Esophagus squamous epithelium (tissue), 5 donors: ENCODE results near the gene LRCH4. TPM values are rescaled to one million over a fixed set of nuclear protein-coding genes. Genes with fewer than 3 reads are reported as not detected.
"Not testable (repeated sequence)": the region's sequence is repeated elsewhere in the genome, so short reads cannot be mapped to it uniquely, and the experiment has no call there.

ENCODE experiments used
- DNase-seq: peaks from one replicate; lab custom pipeline; 2025; lab: John Stamatoyannopoulos, UW
- H3K27ac ChIP-seq, 4 donors: fragments of 200-600 bp; sonication (generic); one replicate each; pipeline ENCODE4 v1.5.1; 2016 to 2019; ENCODE audit warnings: mild to moderate bottlenecking in 1 of 4
- H3K27me3 ChIP-seq, 4 donors: fragments of 200-600 bp; sonication (generic); 1 replicate in 3 of 4; 2 replicates in 1 of 4; pipeline versions ENCODE4 v1.5.1 to v1.6.0; 2017 to 2021; ENCODE audit warnings: antibody characterized with exemption in 1 of 4
- H3K36me3 ChIP-seq, 3 donors: fragments of 200-600 bp; sonication (generic); one replicate each; pipeline ENCODE4 v1.5.1; 2016 to 2019
- H3K4me1 ChIP-seq, 3 donors: fragments of 200-600 bp; sonication (generic); one replicate each; pipeline ENCODE4 v1.5.1; 2017 to 2019
- H3K4me3 ChIP-seq, 4 donors: fragments of 200-600 bp; sonication (generic); 1 replicate in 3 of 4; 2 replicates in 1 of 4; pipeline ENCODE4 v1.5.1; 2016 to 2019; ENCODE audit warnings: mild to moderate bottlenecking in 2 of 4, moderate library complexity in 1 of 4
- H3K9me3 ChIP-seq, 3 donors: fragments of 200-600 bp; sonication (generic); one replicate each; pipeline ENCODE4 v1.5.1; 2016 to 2019
- CTCF ChIP-seq, 6 experiments: fragments of 450-650 bp in 4 of 6; fragments of 200-600 bp in 2 of 6; sonication (generic) in 2 of 6; IDR thresholded peaks; one replicate each; pipeline ENCODE4 v1.5.1; 2016 to 2019; ENCODE audit warnings: antibody characterized with exemption in 6 of 6, mild to moderate bottlenecking in 4 of 6, moderate library complexity in 4 of 6
- POLR2A ChIP-seq, 4 donors: fragments of 450-650 bp; IDR thresholded peaks; one replicate each; pipeline ENCODE4 v1.6.1; 2017; ENCODE audit warnings: antibody characterized with exemption in 4 of 4, mild to moderate bottlenecking in 4 of 4, moderate library complexity in 3 of 4
- WGBS, 2 donors: methylation state at CpG; one replicate each; pipeline ENCODE4 v1.1.5; 2018; 5-methylcytosine and 5-hydroxymethylcytosine counted together
- intact Hi-C: fragments of 100-400 bp; cut with DNase I; formaldehyde crosslinking; loops from one replicate; pipeline ENCODE4 v1.15.0; 2022
- total RNA-seq, 4 donors: library from RNA; depleted of rRNA; stranded (reverse); fragments of >200 nt; gene quantifications; one replicate each; pipeline ENCODE4 v1.1.0, GENCODE V29; 2016
- donor health status: DM: yes; HTN: yes; CAD: no.

LRCH4 gene
- total RNA-seq, 4 donors from 2014 or later = 50.1 to 84.0 (median 70.4) TPM

GRCh38 chr7:100544967-100545359, 41.0 kb downstream of the LRCH4 start:
- H3K27ac ChIP-seq = peak overlapping the region; percentile 84 to 98 (median 96)
- H3K36me3 ChIP-seq = peaks cover 0 to 14% (median 0%) of the 10 kb centered on the region in 3 donors
- peaks cover 53 to 100% (median 56%) of the 10 kb centered on the region in 3 donors for H3K4me1 ChIP-seq
- H3K27me3 ChIP-seq = no peaks in the 10 kb centered on the region
- H3K4me3 ChIP-seq = peak overlapping the region in 3 of 4 donors; percentile 3 to 23 (median 19)
- H3K9me3 ChIP-seq = no peaks in the 10 kb centered on the region
- no peak for TF ChIP-seq CTCF (IDR thresholded peaks at IDR 0.05)
- TF ChIP-seq POLR2A (IDR thresholded peaks at IDR 0.05) = peak in 2 of 4 donors; percentile 10 to 19
- intact Hi-C loops = no loop called here
- DNase-seq = no peak
- WGBS, 2 donors = 14 to 19% methylated on average over 1 of the region's 1 CpG

DNA sequence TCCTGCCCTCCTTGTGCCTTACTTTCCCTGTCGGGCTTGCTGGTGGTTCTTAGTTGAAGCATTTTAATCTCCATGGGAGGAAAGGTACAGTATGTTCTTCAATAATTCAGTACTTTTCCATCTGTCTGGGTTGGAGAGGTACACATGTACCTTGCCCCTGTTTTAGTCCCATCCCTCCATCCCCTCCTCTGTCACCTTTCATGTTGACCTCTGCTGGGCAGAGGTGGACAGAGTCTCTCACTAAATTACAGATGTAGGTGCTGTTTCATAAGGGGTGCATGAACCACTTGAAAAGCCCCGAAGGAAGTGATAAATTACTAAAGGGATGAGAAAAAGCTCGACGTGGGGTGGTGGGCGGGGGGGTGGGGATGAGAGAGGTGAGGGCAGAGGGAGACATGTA, 41.5 kb downstream of the LRCH4 start:
- Histone ChIP-seq H3K27ac (peak overlapping the region; percentile 84 to 98 (median 96)), H3K27me3 (no peaks in the 10 kb centered on the region), H3K4me3 (peak overlapping the region in 3 of 4 donors; percentile 3 to 19 (median 13)), H3K9me3 (no peaks in the 10 kb centered on the region), H3K36me3 (peaks cover 0 to 8% (median 0%) of the 10 kb centered on the region in 3 donors), H3K4me1 (peaks cover 55 to 100% (median 58%) of the 10 kb centered on the region in 3 donors)
- TF ChIP-seq POLR2A (IDR thresholded peaks at IDR 0.05) (no peak), CTCF (IDR thresholded peaks at IDR 0.05) (no peak)
- no peak for DNase-seq
- WGBS, 2 donors = 20 to 21% methylated on average over 5 of the region's 5 CpGs
- intact Hi-C loops = no loop called here

- H3K4me3 ChIP-seq = no peak overlapping the region
- H3K9me3 ChIP-seq = no peaks in the 10 kb centered on the region
- intact Hi-C loops = no loop called here
- peaks cover 55 to 94% (median 57%) of the 10 kb centered on the region in 3 donors for H3K4me1 ChIP-seq
- 38 to 50% methylated on average over 1 of the region's 1 CpG for WGBS, 2 donors
- H3K27me3 ChIP-seq = no peaks in the 10 kb centered on the region
- no peak for DNase-seq
- H3K27ac ChIP-seq = peak overlapping the region; percentile 84 to 98 (median 96)
- TF ChIP-seq POLR2A (IDR thresholded peaks at IDR 0.05) (no peak), CTCF (IDR thresholded peaks at IDR 0.05) (no peak)
- peaks cover 0 to under 1% (median 0%) of the 10 kb centered on the region in 3 donors for H3K36me3 ChIP-seq
Measured at GRCh38 chr7:100543586-100543985, 42.3 kb downstream of the LRCH4 start.

GRCh38 chr7:100541309-100541708, 44.6 kb downstream of the LRCH4 start:
- H3K36me3 ChIP-seq, H3K27me3 ChIP-seq, H3K9me3 ChIP-seq, DNase-seq, intact Hi-C loops, H3K4me3 ChIP-seq: not testable (repeated sequence)
- Histone ChIP-seq H3K4me1 (peaks cover 34 to 79% (median 38%) of the 10 kb centered on the region in 3 donors), H3K27ac (peak overlapping the region in 1 of 4 donors; percentile 95)
- WGBS, 2 donors = 69 to 86% methylated on average over 7 of the region's 7 CpGs

- Histone ChIP-seq H3K4me1 (peaks cover 23 to 68% (median 27%) of the 10 kb centered on the region in 3 donors), H3K27me3 (no peaks in the 10 kb centered on the region), H3K4me3 (peak overlapping the region; percentile 81 to 97 (median 86)), H3K27ac (peak overlapping the region in 3 of 4 donors; percentile 86 to 90 (median 87)), H3K9me3 (no peaks in the 10 kb centered on the region), H3K36me3 (no peaks in the 10 kb centered on the region)
- DNase-seq = no peak
- intact Hi-C loops = no loop called here
- no peak for TF ChIP-seq POLR2A (IDR thresholded peaks at IDR 0.05)
- no peak for TF ChIP-seq CTCF (IDR thresholded peaks at IDR 0.05)
- 31% methylated on average over 6 of the region's 6 CpGs for WGBS, 2 donors
Measured at GRCh38 chr7:100540073-100540723, 45.7 kb downstream of the LRCH4 start.
